Suprapubic skin (tissue), 4 donors: ENCODE results near the gene UQCRHL.

ENCODE experiments used
- CTCF ChIP-seq, 2 donors: fragments of 200-600 bp in 1 of 2; fragments of 450-650 bp in 1 of 2; sonication (generic) in 1 of 2; IDR thresholded peaks; one replicate each; pipeline ENCODE4 v1.5.1; 2016 to 2019; ENCODE audit warnings: antibody characterized with exemption in 2 of 2, mild to moderate bottlenecking in 1 of 2, moderate library complexity in 1 of 2
- POLR2A ChIP-seq, 2 donors: fragments of 450-650 bp; IDR thresholded peaks; one replicate each; pipeline ENCODE4 v1.6.1; 2017; ENCODE audit warnings: antibody characterized with exemption in 2 of 2, mild to moderate bottlenecking in 2 of 2, moderate library complexity in 2 of 2
- POLR2AphosphoS5 ChIP-seq, 3 donors: sonication (generic); formaldehyde crosslinking; IDR thresholded peaks; one replicate each; pipeline ENCODE4 v1.6.1; 2017; ENCODE audit warnings: antibody characterized with exemption in 3 of 3

DNA sequence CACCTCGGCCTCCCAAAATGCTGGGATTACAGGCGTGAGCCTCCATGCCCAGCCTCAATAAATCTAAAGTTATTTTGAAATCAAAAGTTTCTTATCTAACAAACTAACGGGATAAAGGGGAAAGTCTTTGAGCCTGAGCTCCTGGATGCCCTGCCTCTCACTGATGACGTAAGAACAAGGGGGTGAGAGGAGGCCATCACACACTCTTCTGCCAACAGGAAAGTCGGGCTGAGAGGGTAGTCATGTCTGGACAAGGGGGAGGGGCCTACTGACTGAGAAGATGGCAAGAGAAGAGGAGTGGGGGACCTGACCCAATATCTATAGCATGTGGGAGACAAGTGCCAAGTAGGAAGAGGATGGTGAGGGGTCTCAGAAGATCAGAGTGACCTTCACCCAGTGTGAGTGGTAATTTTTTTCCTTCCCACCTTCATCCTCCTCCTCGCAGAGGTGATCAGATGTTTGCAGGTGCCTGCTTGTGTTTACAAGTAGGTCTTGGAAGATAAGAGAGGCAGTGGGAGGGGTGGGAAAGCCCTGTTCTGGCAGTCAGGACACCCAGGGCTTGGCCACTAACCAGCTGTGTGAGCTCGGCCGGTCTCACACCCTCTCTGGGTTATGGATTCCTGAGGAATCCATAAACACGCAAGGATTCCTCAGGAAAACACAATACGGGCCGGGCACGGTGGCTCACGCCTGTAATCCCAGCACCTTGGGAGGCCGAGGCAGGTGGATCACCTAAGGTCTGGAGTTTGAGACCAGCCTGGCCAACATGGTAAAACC, 9.6 kb downstream of the UQCRHL start:
- TF ChIP-seq CTCF (IDR thresholded peaks at IDR 0.05): no peak
- TF ChIP-seq POLR2A (IDR thresholded peaks at IDR 0.05): no peak
- no peak for TF ChIP-seq POLR2AphosphoS5 (IDR thresholded peaks at IDR 0.05)
